Thymus (tissue), 11 donors: ENCODE results near the gene PRG3. TPM values are rescaled to one million over a fixed set of nuclear protein-coding genes. Genes with fewer than 3 reads are reported as not detected.

ENCODE experiments used
- DNase-seq, 9 donors: peaks; one replicate each; pipeline ENCODE4 v3.0.0-alpha.2; 2013; ENCODE audit warnings: low spot score in 9 of 9, low read depth in 6 of 9, missing footprints in 1 of 9
- H3K27ac ChIP-seq, 2 donors: one replicate each; pipeline ENCODE4 v1.5.1; 2013; ENCODE audit warnings: control low read depth in 1 of 2, low read depth in 1 of 2, low read length in 1 of 2, mild to moderate bottlenecking in 1 of 2, moderate library complexity in 1 of 2
- H3K27me3 ChIP-seq, 2 donors: one replicate each; pipeline ENCODE4 v1.5.1; 2013; ENCODE audit warnings: low read length in 1 of 2; ENCODE audit not compliant: control insufficient read depth in 2 of 2, insufficient read depth in 1 of 2
- H3K36me3 ChIP-seq, 2 donors: one replicate each; pipeline ENCODE4 v1.5.1; 2013; ENCODE audit warnings: low read length in 1 of 2, mild to moderate bottlenecking in 1 of 2, moderate library complexity in 1 of 2; ENCODE audit not compliant: control insufficient read depth in 2 of 2, insufficient read depth in 2 of 2
- H3K4me1 ChIP-seq, 2 donors: one replicate each; pipeline ENCODE4 v1.5.1; 2013; ENCODE audit warnings: low read length in 2 of 2; ENCODE audit not compliant: control insufficient read depth in 2 of 2, insufficient read depth in 2 of 2
- H3K4me3 ChIP-seq, 2 donors: one replicate each; pipeline ENCODE4 v1.5.1; 2013; ENCODE audit warnings: low read length in 2 of 2, control low read depth in 1 of 2, mild to moderate bottlenecking in 1 of 2
- H3K9me3 ChIP-seq, 2 donors: one replicate each; pipeline ENCODE4 v1.5.1; 2013; ENCODE audit warnings: low read length in 1 of 2, mild to moderate bottlenecking in 1 of 2; ENCODE audit not compliant: control insufficient read depth in 2 of 2, insufficient read depth in 1 of 2
- WGBS: extraction: QIAGEN DNeasy Blood & Tissue Kit; methylation state at CpG from one replicate; pipeline ENCODE4 v1.1.7; 2013; 5-methylcytosine and 5-hydroxymethylcytosine counted together
- polyA plus RNA-seq: library from polyadenylated mRNA; stranded (reverse); fragments of 200-250 nt; gene quantifications from one replicate; pipeline ENCODE4 v1.2.3, GENCODE V29; 2013
- total RNA-seq: library from RNA; stranded (reverse); fragments of 120-200 nt; gene quantifications from one replicate; pipeline ENCODE4 v1.2.4, GENCODE V29; 2013
- donor health status: healthy.

Gene PRG3
- total and polyA plus RNA-seq, 2 donors: 2.5 to 83.9 TPM

GRCh38 chr11:57359896-57360690 is 20.9 kb downstream of the PRG3 start:
- Histone ChIP-seq H3K4me1 (no peaks in the 10 kb centered on the region), H3K4me3 (no peak overlapping the region), H3K27ac (no peak overlapping the region), H3K36me3 (no peaks in the 10 kb centered on the region), H3K9me3 (no peaks in the 10 kb centered on the region), H3K27me3 (no peaks in the 10 kb centered on the region)
- 96% methylated on average over 9 of the region's 9 CpGs for WGBS
- DNase-seq: no peak

- no peak for DNase-seq
- Histone ChIP-seq H3K27me3 (peaks cover 0 to 3% of the 10 kb centered on the region in 2 donors), H3K4me3 (no peak overlapping the region), H3K27ac (no peak overlapping the region), H3K4me1 (no peaks in the 10 kb centered on the region), H3K9me3 (no peaks in the 10 kb centered on the region), H3K36me3 (no peaks in the 10 kb centered on the region)
- WGBS: 96% methylated on average over 5 of the region's 5 CpGs
Measured at GRCh38 chr11:57359396-57359795, 21.6 kb downstream of the PRG3 start.

- DNase-seq: no peak
- 93% methylated on average over 9 of the region's 9 CpGs for WGBS
- H3K27ac ChIP-seq: no peak overlapping the region
- no peaks in the 10 kb centered on the region for H3K4me1 ChIP-seq
- peaks cover 0 to 3% of the 10 kb centered on the region in 2 donors for H3K27me3 ChIP-seq
- no peak overlapping the region for H3K4me3 ChIP-seq
- no peaks in the 10 kb centered on the region for H3K36me3 ChIP-seq
- no peaks in the 10 kb centered on the region for H3K9me3 ChIP-seq
Measured at GRCh38 chr11:57358991-57359390, 22.0 kb downstream of the PRG3 start.

GRCh38 chr11:57358543-57358961 is 22.4 kb downstream of the PRG3 start:
- H3K36me3 ChIP-seq: no peaks in the 10 kb centered on the region
- H3K4me1 ChIP-seq: no peaks in the 10 kb centered on the region
- WGBS: 91% methylated on average over 9 of the region's 9 CpGs
- DNase-seq: no peak
- no peak overlapping the region for H3K4me3 ChIP-seq
- H3K27me3 ChIP-seq: peaks cover 0 to 3% of the 10 kb centered on the region in 2 donors
- no peaks in the 10 kb centered on the region for H3K9me3 ChIP-seq
- H3K27ac ChIP-seq: no peak overlapping the region

- 68% methylated on average over 6 of the region's 6 CpGs for WGBS
- DNase-seq: no peak
Measured at GRCh38 chr11:57357856-57358255, 23.1 kb downstream of the PRG3 start.

GRCh38 chr11:57357310-57357709 is 23.6 kb downstream of the PRG3 start:
- Histone ChIP-seq H3K4me3 (no peak overlapping the region), H3K36me3 (no peaks in the 10 kb centered on the region), H3K4me1 (no peaks in the 10 kb centered on the region), H3K27ac (no peak overlapping the region), H3K9me3 (no peaks in the 10 kb centered on the region), H3K27me3 (peaks cover 0 to 3% of the 10 kb centered on the region in 2 donors)
- DNase-seq: no peak
- whole genome bisulfite sequencing: 98% methylated on average over 3 of the region's 3 CpGs

More at GRCh38 chr11:57357856-57358255, 23.1 kb downstream of the PRG3 start:
- H3K4me1 ChIP-seq: no peaks in the 10 kb centered on the region
- H3K9me3 ChIP-seq: no peaks in the 10 kb centered on the region
- no peak overlapping the region for H3K4me3 ChIP-seq
- no peak overlapping the region for H3K27ac ChIP-seq
- H3K36me3 ChIP-seq: no peaks in the 10 kb centered on the region
- H3K27me3 ChIP-seq: peaks cover 0 to 3% of the 10 kb centered on the region in 2 donors

GRCh38 chr11:57356268-57356667 is 24.7 kb downstream of the PRG3 start:
- DNase-seq: no peak
- no peaks in the 10 kb centered on the region for H3K9me3 ChIP-seq
- H3K36me3 ChIP-seq: no peaks in the 10 kb centered on the region
- 27% methylated on average over 9 of the region's 9 CpGs for WGBS
- H3K4me1 ChIP-seq: no peaks in the 10 kb centered on the region
- peaks cover 0 to 3% of the 10 kb centered on the region in 2 donors for H3K27me3 ChIP-seq
- no peak overlapping the region for H3K27ac ChIP-seq
- no peak overlapping the region for H3K4me3 ChIP-seq

GRCh38 chr11:57354699-57355098 is 26.3 kb downstream of the PRG3 start:
- no peak overlapping the region for H3K4me3 ChIP-seq
- no peaks in the 10 kb centered on the region for H3K4me1 ChIP-seq
- H3K9me3 ChIP-seq: no peaks in the 10 kb centered on the region
- no peak overlapping the region for H3K27ac ChIP-seq
- peaks cover 0 to 3% of the 10 kb centered on the region in 2 donors for H3K27me3 ChIP-seq
- no peaks in the 10 kb centered on the region for H3K36me3 ChIP-seq
- 45% methylated on average over 6 of the region's 6 CpGs for WGBS
- no peak for DNase-seq

GRCh38 chr11:57353852-57354251 is 27.1 kb downstream of the PRG3 start:
- Histone ChIP-seq H3K9me3 (no peaks in the 10 kb centered on the region), H3K4me3 (no peak overlapping the region), H3K4me1 (no peaks in the 10 kb centered on the region), H3K27ac (no peak overlapping the region), H3K27me3 (peaks cover 0 to 6% of the 10 kb centered on the region in 2 donors), H3K36me3 (no peaks in the 10 kb centered on the region)
- WGBS: 88% methylated on average over 4 of the region's 4 CpGs
- DNase-seq: no peak
